Endothelial cell of umbilical vein (primary cell): Measurements from ENCODE around the gene ROCK2.

Source experiments
- EZH2 ChIP-seq: IDR thresholded peaks from 2 replicates; pipeline ENCODE4 v1.6.1; 2012; ENCODE audit warnings: borderline replicate concordance, low read depth, mild to moderate bottlenecking, moderate library complexity, low read length, inconsistent platforms; ENCODE audit not compliant: severe bottlenecking
- POLR2A ChIP-seq: IDR thresholded peaks from 2 replicates; pipeline ENCODE4 v1.6.1; 2012; ENCODE audit warnings: low read depth, mild to moderate bottlenecking, control low read depth, low read length
- POLR2AphosphoS5 ChIP-seq: IDR thresholded peaks from 2 replicates; pipeline ENCODE4 v1.6.1; 2012; ENCODE audit warnings: low read depth, mild to moderate bottlenecking, control low read depth, low read length, moderate library complexity; ENCODE audit not compliant: insufficient read depth
- TF ChIP-seq, protein P1 (sequence below), 2 donors: IDR thresholded peaks; 1 replicate in 1 of 2; 2 replicates in 1 of 2; pipeline ENCODE4 v1.5.1; 2011; ENCODE audit warnings: low read length in 2 of 2, mild to moderate bottlenecking in 2 of 2, moderate library complexity in 2 of 2, control low read depth in 1 of 2, inconsistent platforms in 1 of 2, low read depth in 1 of 2; ENCODE audit not compliant: insufficient read depth in 1 of 2; ENCODE audit errors: extremely low read depth in 1 of 2
- TF ChIP-seq, protein P2 (sequence below): IDR thresholded peaks from 2 replicates; pipeline ENCODE4 v1.6.1; 2011; ENCODE audit not compliant: insufficient read depth, insufficient read length

DNA sequence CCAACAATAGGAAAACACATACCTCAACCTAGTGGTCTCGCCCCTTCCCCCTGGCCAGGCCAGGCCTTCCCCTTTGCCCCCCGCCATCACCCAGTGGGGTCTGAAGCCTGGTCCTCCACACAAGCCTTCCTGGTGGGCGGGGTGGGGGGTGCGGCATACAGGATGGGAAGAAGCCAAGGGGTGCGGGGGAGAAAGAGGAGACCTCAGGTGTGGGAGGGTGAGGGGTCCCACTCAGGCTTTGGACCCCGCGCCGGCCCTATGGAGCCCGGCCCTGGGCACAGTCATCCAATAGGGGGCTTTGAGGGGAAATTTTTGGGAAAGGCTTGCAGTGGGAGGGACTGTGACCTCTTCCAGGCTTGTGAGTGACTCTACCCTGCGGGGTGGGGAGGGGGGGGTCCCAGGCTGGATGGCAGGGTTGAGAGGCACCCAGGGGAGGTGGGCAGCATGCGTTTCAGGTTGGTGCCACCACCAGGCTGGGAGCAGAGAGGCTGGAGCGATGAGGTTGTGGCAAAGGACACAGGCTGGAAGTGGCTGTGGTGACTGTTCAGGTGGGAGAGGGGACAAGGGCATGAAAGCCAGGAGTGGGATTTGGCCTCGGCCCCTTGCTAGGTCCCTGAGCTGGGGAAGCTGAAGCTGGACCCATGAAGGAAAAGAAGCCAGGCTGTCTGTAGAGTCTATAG, 187.9 kb downstream of the ROCK2 start:
- TF ChIP-seq, protein P1, sequence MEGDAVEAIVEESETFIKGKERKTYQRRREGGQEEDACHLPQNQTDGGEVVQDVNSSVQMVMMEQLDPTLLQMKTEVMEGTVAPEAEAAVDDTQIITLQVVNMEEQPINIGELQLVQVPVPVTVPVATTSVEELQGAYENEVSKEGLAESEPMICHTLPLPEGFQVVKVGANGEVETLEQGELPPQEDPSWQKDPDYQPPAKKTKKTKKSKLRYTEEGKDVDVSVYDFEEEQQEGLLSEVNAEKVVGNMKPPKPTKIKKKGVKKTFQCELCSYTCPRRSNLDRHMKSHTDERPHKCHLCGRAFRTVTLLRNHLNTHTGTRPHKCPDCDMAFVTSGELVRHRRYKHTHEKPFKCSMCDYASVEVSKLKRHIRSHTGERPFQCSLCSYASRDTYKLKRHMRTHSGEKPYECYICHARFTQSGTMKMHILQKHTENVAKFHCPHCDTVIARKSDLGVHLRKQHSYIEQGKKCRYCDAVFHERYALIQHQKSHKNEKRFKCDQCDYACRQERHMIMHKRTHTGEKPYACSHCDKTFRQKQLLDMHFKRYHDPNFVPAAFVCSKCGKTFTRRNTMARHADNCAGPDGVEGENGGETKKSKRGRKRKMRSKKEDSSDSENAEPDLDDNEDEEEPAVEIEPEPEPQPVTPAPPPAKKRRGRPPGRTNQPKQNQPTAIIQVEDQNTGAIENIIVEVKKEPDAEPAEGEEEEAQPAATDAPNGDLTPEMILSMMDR (IDR thresholded peaks at IDR 0.05; ENCODE audit: extremely low read depth in 1 of 2, insufficient read depth in 1 of 2, low read depth in 1 of 2, low read length in 2 of 2), result no peak
- TF ChIP-seq EZH2, result no peak
- no peak for TF ChIP-seq POLR2A
- TF ChIP-seq POLR2AphosphoS5, result no peak
- TF ChIP-seq, protein P2, sequence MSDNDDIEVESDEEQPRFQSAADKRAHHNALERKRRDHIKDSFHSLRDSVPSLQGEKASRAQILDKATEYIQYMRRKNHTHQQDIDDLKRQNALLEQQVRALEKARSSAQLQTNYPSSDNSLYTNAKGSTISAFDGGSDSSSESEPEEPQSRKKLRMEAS, result no peak
